ENCODE results near the gene UBTD1. TPM values are rescaled to one million over a fixed set of nuclear protein-coding genes. Genes with fewer than 3 reads are reported as not detected.

UBTD1 gene
- total RNA-seq, 1 donor from 2014 or later = 45.1 TPM

GRCh38 chr10:97482381-97482780 lies 16.3 kb upstream of the UBTD1 start:
- DNase-seq (ENCODE audit: low read depth in 2 of 2) = no peak

- peak in 1 of 2 donors; percentile 65 for DNase-seq (ENCODE audit: low read depth in 2 of 2)
These were observed 15.2 kb upstream of the UBTD1 start for GRCh38 chr10:97483506-97483905.

GRCh38 chr10:97483921-97484320 lies 14.8 kb upstream of the UBTD1 start:
- DNase-seq (ENCODE audit: low read depth in 2 of 2) = peak in 1 of 2 donors; percentile 32

DNA sequence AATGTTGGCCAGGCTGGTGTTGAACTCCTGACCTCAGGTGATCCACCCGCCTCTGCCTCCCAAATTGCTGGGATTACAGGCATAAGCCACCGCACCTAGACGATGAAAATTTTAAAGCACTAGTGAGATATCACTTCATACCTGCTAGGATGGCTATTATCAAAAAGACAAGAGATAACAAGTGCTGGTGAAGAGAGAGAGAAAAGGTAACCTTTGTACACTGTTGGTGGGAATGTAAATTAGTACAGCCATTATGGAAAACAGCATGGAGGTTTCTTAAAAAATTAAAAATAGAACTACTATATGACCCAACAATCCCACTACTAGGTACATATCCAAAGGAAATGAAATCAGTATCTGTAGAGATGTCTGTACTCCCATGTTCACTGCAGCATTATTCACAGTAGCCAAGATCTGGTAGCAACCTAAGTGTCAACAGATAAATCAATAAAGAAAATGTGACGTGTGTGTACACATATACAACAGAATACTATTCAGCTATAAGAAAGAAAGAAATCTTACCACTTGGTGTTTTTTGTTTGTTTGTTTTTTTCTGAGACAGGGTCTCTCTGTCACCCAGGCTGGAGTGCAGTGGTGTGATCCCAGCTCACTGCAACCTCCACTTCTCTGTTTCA lies 13.0 kb upstream of the UBTD1 start:
- DNase-seq (ENCODE audit: low read depth in 2 of 2) = no peak

GRCh38 chr10:97490592-97490991 lies 8.1 kb upstream of the UBTD1 start:
- no peak for DNase-seq (ENCODE audit: low read depth in 2 of 2)

- no peak for DNase-seq (ENCODE audit: low read depth in 2 of 2)
These were observed 4.6 kb upstream of the UBTD1 start for GRCh38 chr10:97494151-97494550.

- no peak for DNase-seq (ENCODE audit: low read depth in 2 of 2)
These were observed 3.7 kb upstream of the UBTD1 start for GRCh38 chr10:97494863-97495506.

- DNase-seq (ENCODE audit: low read depth in 2 of 2) = peak in 1 of 2 donors; percentile 88
These were observed 1.1 kb upstream of the UBTD1 start for GRCh38 chr10:97497572-97498075.

GRCh38 chr10:97498076-97498840 lies 466 bp upstream of the UBTD1 start, which contains the start of gene MMS19:
TSS of gene MMS19 (minus strand) at chr10:97498422. CDS start at chr10:97498384, 38 bp downstream.
- peak; percentile 92 to 98 for DNase-seq (ENCODE audit: low read depth in 2 of 2)

GRCh38 chr10:97499561-97500296 lies 1.0 kb downstream of the UBTD1 start:
- peak in 1 of 2 donors; percentile 31 for DNase-seq (ENCODE audit: low read depth in 2 of 2)

DNA sequence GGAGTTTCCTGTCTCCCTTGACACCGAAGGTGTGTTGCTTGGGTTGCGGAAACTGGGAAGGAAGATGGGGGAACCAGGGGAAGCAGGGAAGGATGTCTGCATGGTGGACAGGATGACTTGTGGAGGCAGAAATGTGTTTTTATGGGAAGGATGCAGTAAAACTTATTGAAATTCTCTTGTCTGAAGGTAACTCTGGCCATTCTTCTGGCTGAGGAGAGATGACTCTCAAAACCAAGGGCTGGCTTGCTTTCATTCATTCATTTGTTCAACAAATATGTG lies 1.5 kb downstream of the UBTD1 start:
- peak; percentile 77 to 78 for DNase-seq (ENCODE audit: low read depth in 2 of 2)

DNA sequence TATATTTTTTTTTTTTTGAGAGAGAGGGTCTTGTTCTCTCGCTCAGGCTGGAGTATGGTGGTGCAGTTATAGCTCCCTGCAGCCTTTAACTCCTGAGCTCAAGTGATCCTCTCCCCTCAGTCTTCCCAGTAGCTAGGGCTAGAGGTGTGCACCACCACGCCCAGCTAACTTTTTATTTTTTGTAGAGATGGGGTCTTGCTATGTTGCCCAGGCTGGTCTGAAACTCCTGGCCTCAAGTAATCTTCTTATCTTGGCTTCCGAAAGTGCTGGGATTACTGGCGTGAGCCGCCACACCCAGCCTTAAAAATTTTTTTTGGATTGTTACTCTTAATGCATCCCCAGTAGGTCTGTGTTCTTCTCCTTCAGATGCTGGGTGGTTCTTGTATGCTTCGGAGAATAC lies 4.2 kb downstream of the UBTD1 start:
- DNase-seq (ENCODE audit: low read depth in 2 of 2) = no peak

- DNase-seq (ENCODE audit: low read depth in 2 of 2) = no peak
These were observed 4.7 kb downstream of the UBTD1 start for GRCh38 chr10:97503406-97503805.

GRCh38 chr10:97505152-97505551 lies 6.4 kb downstream of the UBTD1 start:
- no peak for DNase-seq (ENCODE audit: low read depth in 2 of 2)

GRCh38 chr10:97506199-97506991 lies 7.7 kb downstream of the UBTD1 start:
- DNase-seq (ENCODE audit: low read depth in 2 of 2) = no peak

GRCh38 chr10:97508342-97508741 lies 9.6 kb downstream of the UBTD1 start:
- DNase-seq (ENCODE audit: low read depth in 2 of 2) = peak; percentile 55 to 85

- no peak for DNase-seq (ENCODE audit: low read depth in 2 of 2)
These were observed 10.5 kb downstream of the UBTD1 start for GRCh38 chr10:97509120-97509680.

DNA sequence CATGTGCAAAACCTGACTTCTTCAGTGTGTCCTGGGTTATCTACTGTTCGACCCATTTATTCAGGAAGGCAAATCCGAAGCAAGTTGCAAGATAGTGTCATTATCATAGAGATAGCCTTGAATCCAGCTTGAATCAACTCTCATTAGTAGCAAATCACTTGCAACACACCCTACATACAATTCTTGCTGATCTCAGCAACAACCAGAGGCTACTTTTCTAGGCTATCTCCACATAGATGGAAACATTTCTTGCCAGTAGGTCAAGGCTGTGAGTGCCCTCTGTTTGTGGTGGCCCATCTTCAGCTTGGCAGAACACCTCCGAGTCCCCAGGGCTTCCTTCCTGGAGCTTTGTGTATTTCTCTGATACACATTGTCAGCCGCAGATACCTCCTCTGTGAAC lies 12.0 kb downstream of the UBTD1 start:
- DNase-seq (ENCODE audit: low read depth in 2 of 2) = no peak

- no peak for DNase-seq (ENCODE audit: low read depth in 2 of 2)
These were observed 13.2 kb downstream of the UBTD1 start for GRCh38 chr10:97511711-97512440.

DNA sequence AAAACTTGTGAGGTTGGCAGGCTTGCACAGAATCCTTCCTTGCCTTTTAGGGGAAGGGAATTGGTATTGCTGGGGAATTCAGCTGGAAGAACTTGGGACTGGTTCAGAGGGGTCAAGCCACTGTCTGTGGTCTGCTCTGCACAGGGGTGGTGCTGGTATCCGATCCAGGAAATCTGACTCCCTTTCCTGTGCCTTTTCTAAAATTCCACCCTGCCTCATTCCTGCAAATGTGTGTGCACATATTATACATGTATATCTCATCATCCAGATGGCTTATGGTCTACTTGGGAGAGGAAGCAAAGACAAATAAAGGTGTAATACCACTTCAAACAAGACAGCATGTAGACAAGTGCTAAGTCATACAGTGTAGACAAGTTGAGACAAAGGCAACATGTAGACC lies 14.3 kb downstream of the UBTD1 start:
- no peak for DNase-seq (ENCODE audit: low read depth in 2 of 2)
